Neural crest cell (in vitro differentiated cells): Measurements from ENCODE around the gene GMIP. TPM values are rescaled to one million over a fixed set of nuclear protein-coding genes. Genes with fewer than 3 reads are reported as not detected.

Experiments
- DNase-seq: peaks from one replicate; pipeline ENCODE4 v3.0.0; 2021; ENCODE audit warnings: low read depth, mixed read lengths, low spot score
- H3K27ac Mint-ChIP-seq: one replicate; pipeline ENCODE4 v1.8.0; 2021; ENCODE audit warnings: mild to moderate bottlenecking, mixed read lengths; ENCODE audit not compliant: unreplicated experiment
- H3K27me3 Mint-ChIP-seq: 2 replicates; pipeline ENCODE4 v1.8.0; 2021; ENCODE audit warnings: low read depth, mild to moderate bottlenecking, mixed read lengths
- H3K36me3 Mint-ChIP-seq: 2 replicates; pipeline ENCODE4 v1.8.0; 2021; ENCODE audit warnings: low read depth, mild to moderate bottlenecking, mixed read lengths
- H3K4me1 Mint-ChIP-seq: 2 replicates; pipeline ENCODE4 v1.8.0; 2021; ENCODE audit warnings: mixed read lengths
- H3K4me3 Mint-ChIP-seq: one replicate; pipeline ENCODE4 v1.8.0; 2021; ENCODE audit warnings: mild to moderate bottlenecking, mixed read lengths
- H3K9me3 Mint-ChIP-seq: 2 replicates; pipeline ENCODE4 v1.8.0; 2021; ENCODE audit warnings: mixed read lengths
- CTCF ChIP-seq: fragments of 200-600 bp; sonication (generic); conservative IDR thresholded peaks from 2 replicates; pipeline ENCODE4 v1.5.0; 2021; ENCODE audit warnings: antibody characterized with exemption, mild to moderate bottlenecking
- total RNA-seq: library from RNA; stranded (reverse); gene quantifications from 2 replicates; pipeline ENCODE4 v1.2.1, GENCODE V29; 2021

GMIP gene
- total RNA-seq, 1 donor from 2014 or later: 25.1 TPM

- H3K27ac Mint-ChIP-seq: no peak overlapping the region
- peaks cover 2% of the 10 kb centered on the region for H3K36me3 Mint-ChIP-seq
Measured at GRCh38 chr19:19645233-19645870, 1.9 kb upstream of the GMIP start.

GRCh38 chr19:19644054-19644388 is 564 bp upstream of the GMIP start:
- Mint-ChIP-seq H3K4me3 (peak overlapping the region; percentile 94), H3K27me3 (peaks cover 3% of the 10 kb centered on the region), H3K9me3 (no peaks in the 10 kb centered on the region), H3K4me1 (peaks cover 17% of the 10 kb centered on the region), H3K36me3 (no peaks in the 10 kb centered on the region), H3K27ac (peak overlapping the region; percentile 94)
- DNase-seq: no peak
- TF ChIP-seq CTCF: no peak

More at GRCh38 chr19:19645233-19645870, 1.9 kb upstream of the GMIP start:
- H3K4me1 Mint-ChIP-seq: peaks cover 17% of the 10 kb centered on the region
- peaks cover 3% of the 10 kb centered on the region for H3K27me3 Mint-ChIP-seq
- no peak for DNase-seq
- H3K4me3 Mint-ChIP-seq: no peak overlapping the region
- H3K9me3 Mint-ChIP-seq: no peaks in the 10 kb centered on the region
- TF ChIP-seq CTCF: no peak

- DNase-seq: no peak
- Mint-ChIP-seq H3K27ac (peak overlapping the region; percentile 95), H3K36me3 (no peaks in the 10 kb centered on the region), H3K9me3 (no peaks in the 10 kb centered on the region), H3K4me1 (peaks cover 17% of the 10 kb centered on the region), H3K4me3 (peak overlapping the region; percentile 94), H3K27me3 (peaks cover 3% of the 10 kb centered on the region)
- no peak for TF ChIP-seq CTCF
Measured at GRCh38 chr19:19642506-19643157, 825 bp downstream of the GMIP start.

GRCh38 chr19:19637523-19638251 is 5.8 kb downstream of the GMIP start:
- Mint-ChIP-seq H3K9me3 (no peaks in the 10 kb centered on the region), H3K27me3 (no peaks in the 10 kb centered on the region), H3K4me3 (no peak overlapping the region), H3K4me1 (peaks cover 9% of the 10 kb centered on the region), H3K36me3 (peaks cover 10% of the 10 kb centered on the region), H3K27ac (no peak overlapping the region)
- no peak for DNase-seq
- no peak for TF ChIP-seq CTCF

GRCh38 chr19:19637186-19637522 is 6.3 kb downstream of the GMIP start:
- no peak for TF ChIP-seq CTCF
- H3K36me3 Mint-ChIP-seq: peaks cover 11% of the 10 kb centered on the region
- peaks cover 4% of the 10 kb centered on the region for H3K4me1 Mint-ChIP-seq
- H3K9me3 Mint-ChIP-seq: no peaks in the 10 kb centered on the region
- DNase-seq: no peak
- no peak overlapping the region for H3K4me3 Mint-ChIP-seq
- no peak overlapping the region for H3K27ac Mint-ChIP-seq
- no peaks in the 10 kb centered on the region for H3K27me3 Mint-ChIP-seq
